Stimulated activated CD4-positive, alpha-beta T cell treated with anti-CD3 and anti-CD28 coated beads, Interleukin-15, amount 100 ng/mL, for 24 hours (primary cell): ENCODE results near the gene PCED1B.
A peak's percentile ranks its signal among the peaks of the same experiment; 100 is the strongest.

ENCODE experiments used
- DNase-seq: peaks from one replicate; pipeline ENCODE4 v3.0.0-alpha.2; 2020

The PCED1B gene

GRCh38 chr12:47281667-47282171 lies 202.3 kb downstream of the PCED1B start:
- peak; percentile 62 for DNase-seq

- no peak for DNase-seq
Measured at GRCh38 chr12:47282206-47282605, 202.8 kb downstream of the PCED1B start.
